PFSK-1 (cell line): ENCODE results near the gene SNX2.

Experiments
- FOXP2 ChIP-seq: optimal IDR thresholded peaks from 2 replicates; pipeline ENCODE3; 2011; ENCODE audit warnings: borderline replicate concordance, control low read depth, inconsistent platforms; ENCODE audit not compliant: insufficient read depth; ENCODE audit errors: extremely low read length, extremely low read depth
- POLR2AphosphoS5 ChIP-seq: IDR thresholded peaks from 2 replicates; pipeline ENCODE4 v1.6.1; 2012; ENCODE audit warnings: low read depth, mild to moderate bottlenecking, control low read depth, low read length, moderate library complexity
- REST ChIP-seq, 2 experiments: IDR thresholded peaks; 2 replicates each; pipeline versions ENCODE4 v1.6.1 to v1.8.0; 2011 to 2012; ENCODE audit warnings: low read depth in 2 of 2, low read length in 2 of 2, control low read depth in 1 of 2, inconsistent platforms in 1 of 2, mild to moderate bottlenecking in 1 of 2, moderate library complexity in 1 of 2; ENCODE audit not compliant: insufficient read depth in 1 of 2
- SIN3A ChIP-seq: IDR thresholded peaks from 2 replicates; pipeline ENCODE4 v1.6.1; 2012; ENCODE audit warnings: mild to moderate bottlenecking, low read length, moderate library complexity, borderline replicate concordance; ENCODE audit not compliant: insufficient read depth
- TAF1 ChIP-seq: IDR thresholded peaks from 2 replicates; pipeline ENCODE4 v1.6.1; 2012; ENCODE audit warnings: low read length, control low read depth, borderline replicate concordance; ENCODE audit not compliant: insufficient read depth

SNX2 gene

GRCh38 chr5:122745597-122745996, 29.3 kb upstream of the SNX2 start:
- no peak for TF ChIP-seq REST (IDR thresholded peaks at IDR 0.05; ENCODE audit: insufficient read depth in 1 of 2, low read depth in 2 of 2, low read length in 2 of 2)
- no peak for TF ChIP-seq SIN3A
- no peak for TF ChIP-seq TAF1
- TF ChIP-seq POLR2AphosphoS5, result no peak
- no peak for TF ChIP-seq FOXP2

- TF ChIP-seq REST (IDR thresholded peaks at IDR 0.05; ENCODE audit: insufficient read depth in 1 of 2, low read depth in 2 of 2, low read length in 2 of 2) (no peak), POLR2AphosphoS5 (no peak), TAF1 (no peak), SIN3A (no peak), FOXP2 (no peak)
Measured at GRCh38 chr5:122749886-122750285, 25.0 kb upstream of the SNX2 start.

- TF ChIP-seq FOXP2 (peak; percentile 28), TAF1 (no peak)
Measured at GRCh38 chr5:122751293-122751782, 23.5 kb upstream of the SNX2 start.

- no peak for TF ChIP-seq REST (IDR thresholded peaks at IDR 0.05; ENCODE audit: insufficient read depth in 1 of 2, low read depth in 2 of 2, low read length in 2 of 2)
- no peak for TF ChIP-seq FOXP2
- no peak for TF ChIP-seq SIN3A
- TF ChIP-seq TAF1, result no peak
- TF ChIP-seq POLR2AphosphoS5, result no peak
Measured at GRCh38 chr5:122753500-122753899, 21.4 kb upstream of the SNX2 start.

- no peak for TF ChIP-seq FOXP2
- TF ChIP-seq POLR2AphosphoS5, result no peak
- no peak for TF ChIP-seq SIN3A
- no peak for TF ChIP-seq TAF1
- TF ChIP-seq REST (IDR thresholded peaks at IDR 0.05; ENCODE audit: insufficient read depth in 1 of 2, low read depth in 2 of 2, low read length in 2 of 2), result no peak
Measured at GRCh38 chr5:122755783-122756182, 19.1 kb upstream of the SNX2 start.
